Epidermal melanocyte (primary cell): ENCODE results near the gene VPS9D1.

ENCODE experiments used
- DNase-seq: peaks from one replicate; pipeline ENCODE4 v3.0.0; 2011; ENCODE audit warnings: low spot score; ENCODE audit not compliant: insufficient read length

The VPS9D1 gene

GRCh38 chr16:89720813-89721545 is at the start of gene VPS9D1, which contains the start of gene ZNF276:
TSS of gene VPS9D1 (minus strand) at chr16:89720898. CDS start at chr16:89720861, 37 bp downstream.
TSS of gene ZNF276 (plus strand) at chr16:89721537. CDS start at chr16:89721641, 104 bp downstream.
- peak; percentile 52 for DNase-seq

- no peak for DNase-seq
Measured at GRCh38 chr16:89770367-89770766, 49.7 kb upstream of the VPS9D1 start.

- no peak for DNase-seq
Measured at GRCh38 chr16:89765292-89765830, 44.7 kb upstream of the VPS9D1 start.

GRCh38 chr16:89764711-89765201 is 44.1 kb upstream of the VPS9D1 start:
- DNase-seq, result no peak

GRCh38 chr16:89761304-89761922 is 40.7 kb upstream of the VPS9D1 start:
- no peak for DNase-seq

GRCh38 chr16:89759746-89760340 is 39.1 kb upstream of the VPS9D1 start:
- no peak for DNase-seq

- no peak for DNase-seq
Measured at GRCh38 chr16:89749637-89750036, 28.9 kb upstream of the VPS9D1 start.

- DNase-seq, result no peak
Measured at GRCh38 chr16:89748921-89749320, 28.2 kb upstream of the VPS9D1 start.

GRCh38 chr16:89748076-89748475 is 27.4 kb upstream of the VPS9D1 start:
- no peak for DNase-seq

GRCh38 chr16:89746043-89746442 is 25.3 kb upstream of the VPS9D1 start:
- DNase-seq, result no peak

GRCh38 chr16:89744813-89745212 is 24.1 kb upstream of the VPS9D1 start:
- no peak for DNase-seq

- DNase-seq, result no peak
Measured at GRCh38 chr16:89742948-89743347, 22.2 kb upstream of the VPS9D1 start.

- no peak for DNase-seq
Measured at GRCh38 chr16:89741342-89742014, 20.8 kb upstream of the VPS9D1 start.

GRCh38 chr16:89739383-89739782 is 18.7 kb upstream of the VPS9D1 start:
- no peak for DNase-seq

GRCh38 chr16:89738538-89739317 is 18.0 kb upstream of the VPS9D1 start:
- no peak for DNase-seq

GRCh38 chr16:89738072-89738377 is 17.3 kb upstream of the VPS9D1 start:
- no peak for DNase-seq

GRCh38 chr16:89737341-89738071 is 16.8 kb upstream of the VPS9D1 start:
- DNase-seq, result peak; percentile 43

GRCh38 chr16:89736554-89736953 is 15.9 kb upstream of the VPS9D1 start:
- DNase-seq, result no peak

- no peak for DNase-seq
Measured at GRCh38 chr16:89733792-89734191, 13.1 kb upstream of the VPS9D1 start.

GRCh38 chr16:89733322-89733721 is 12.6 kb upstream of the VPS9D1 start:
- DNase-seq, result no peak
